Epithelial cell of esophagus (primary cell): Measurements from ENCODE around the gene SHROOM3.

Source experiments
- DNase-seq: peaks from one replicate; pipeline ENCODE4 v3.0.0; 2010; ENCODE audit warnings: low read depth
- H3K4me3 ChIP-seq: 2 replicates; pipeline ENCODE4 v1.5.1; 2011; ENCODE audit warnings: mild to moderate bottlenecking, low read length, control low read depth
- CTCF ChIP-seq: IDR thresholded peaks from 2 replicates; pipeline ENCODE4 v1.5.1; 2011; ENCODE audit warnings: low read depth, mild to moderate bottlenecking, low read length, control low read depth, inconsistent platforms; ENCODE audit not compliant: insufficient read depth; ENCODE audit errors: missing control alignments

SHROOM3 gene

GRCh38 chr4:76795243-76795642 lies 360.2 kb downstream of the SHROOM3 start:
- no peak for DNase-seq

GRCh38 chr4:76799140-76799539 lies 364.1 kb downstream of the SHROOM3 start:
- DNase-seq: no peak
- no peak for TF ChIP-seq CTCF
- no peak overlapping the region for H3K4me3 ChIP-seq

More at GRCh38 chr4:76795243-76795642, 360.2 kb downstream of the SHROOM3 start:
- TF ChIP-seq CTCF: no peak
- no peak overlapping the region for H3K4me3 ChIP-seq

- no peak overlapping the region for H3K4me3 ChIP-seq
- TF ChIP-seq CTCF: no peak
- DNase-seq: no peak
These were observed 364.7 kb downstream of the SHROOM3 start for GRCh38 chr4:76799718-76800117.

GRCh38 chr4:76800902-76801301 lies 365.9 kb downstream of the SHROOM3 start:
- no peak for DNase-seq
- no peak overlapping the region for H3K4me3 ChIP-seq
- TF ChIP-seq CTCF: no peak

- no peak for DNase-seq
- no peak for TF ChIP-seq CTCF
- no peak overlapping the region for H3K4me3 ChIP-seq
These were observed 366.7 kb downstream of the SHROOM3 start for GRCh38 chr4:76801621-76802235.

- no peak for DNase-seq
- H3K4me3 ChIP-seq: no peak overlapping the region
- TF ChIP-seq CTCF: no peak
These were observed 367.4 kb downstream of the SHROOM3 start for GRCh38 chr4:76802236-76803021.
